ENCODE measurements around the gene PTP4A2. TPM values are rescaled to one million over a fixed set of nuclear protein-coding genes. Genes with fewer than 3 reads are reported as not detected.

The PTP4A2 gene
- total RNA-seq = 62.2 and 112 TPM in 2 replicates

GRCh38 chr1:31938184-31938975, at the start of gene PTP4A2:
Gene PTP4A2 (minus strand): TSS chr1:31938368. CDS start chr1:31919065, 19,303 bp downstream.

Other genes starting within 250 kb of the PTP4A2 start
- gene COL16A1, start 234.4 kb downstream of the PTP4A2 start, total RNA-seq = 16.5 and 68.8 TPM in 2 replicates
- 11.7 and 39.0 TPM in 2 replicates for gene ADGRB2, start 174.0 kb downstream of the PTP4A2 start, total RNA-seq
- gene SPOCD1, start 122.3 kb downstream of the PTP4A2 start, total RNA-seq = 24.7 and 55.7 TPM in 2 replicates
- gene KHDRBS1, start 75.5 kb upstream of the PTP4A2 start, total RNA-seq = 116 and 124 TPM in 2 replicates
- 8.8 and 9.0 TPM in 2 replicates for gene TMEM39B, start 134.6 kb upstream of the PTP4A2 start, total RNA-seq
- 35.7 and 36.3 TPM in 2 replicates for gene KPNA6, start 169.7 kb upstream of the PTP4A2 start, total RNA-seq
- gene TXLNA, start 241.3 kb upstream of the PTP4A2 start, total RNA-seq = 49.0 and 53.6 TPM in 2 replicates